BJ (cell line): Measurements from ENCODE around the gene SLC26A8. TPM values are rescaled to one million over a fixed set of nuclear protein-coding genes. Genes with fewer than 3 reads are reported as not detected.

Source experiments
- CTCF ChIA-PET: fragments of 350-600 bp; formaldehyde crosslinking; extraction: SDS; loops from one replicate; lab custom pipeline; 2021; ENCODE audit warnings: antibody characterized with exemption, inconsistent platforms; lab: Yijun Ruan, JAX
- POLR2A ChIA-PET: fragments of 300-600 bp; sonication (Branson Sonifier 250); formaldehyde crosslinking; extraction: SDS; loops from one replicate; lab custom pipeline; 2021; ENCODE audit warnings: antibody characterized with exemption; lab: Charles Lee
- DNase-seq: peaks from one replicate; pipeline ENCODE4 v3.0.0-alpha.2; 2011; ENCODE audit warnings: low read depth
- H3K27me3 ChIP-seq: 2 replicates; pipeline ENCODE4 v1.6.0; 2011; ENCODE audit warnings: low read length; ENCODE audit not compliant: control insufficient read depth, insufficient read depth
- H3K36me3 ChIP-seq: 2 replicates; pipeline ENCODE4 v1.5.1; 2011; ENCODE audit warnings: low read length; ENCODE audit not compliant: control insufficient read depth, insufficient read depth
- H3K4me3 ChIP-seq: 2 replicates; pipeline ENCODE4 v1.5.1; 2011; ENCODE audit warnings: low read depth, mild to moderate bottlenecking, control low read depth, low read length
- CTCF ChIP-seq: IDR thresholded peaks from 2 replicates; pipeline ENCODE4 v1.5.1; 2011; ENCODE audit warnings: low read depth, mild to moderate bottlenecking, control low read depth, inconsistent platforms, low read length, moderate library complexity; ENCODE audit not compliant: insufficient read depth
- polyA plus RNA-seq: library from polyadenylated mRNA; depleted of rRNA; stranded (reverse); fragments of >200 nt; gene quantifications from 2 replicates; pipeline ENCODE4 v1.2.3, GENCODE V29; 2011

SLC26A8 gene
- polyA plus RNA-seq, 1 experiment: not detected

- no peak overlapping the region for H3K4me3 ChIP-seq
- POLR2A ChIA-PET: no interaction called here
- H3K36me3 ChIP-seq: no peaks in the 10 kb centered on the region
- H3K27me3 ChIP-seq: no peaks in the 10 kb centered on the region
- no peak for TF ChIP-seq CTCF
- CTCF ChIA-PET: interaction anchor here (0.7 kb wide), 1 partner anchor 328 kb away, joined by 4 read pairs; no protein-coding TSS in a partner anchor
- no peak for DNase-seq
Measured at GRCh38 chr6:35972471-35973367, 51.7 kb downstream of the SLC26A8 start.

GRCh38 chr6:35970181-35970580 lies 54.3 kb downstream of the SLC26A8 start:
- Histone ChIP-seq H3K4me3 (no peak overlapping the region), H3K27me3 (no peaks in the 10 kb centered on the region), H3K36me3 (no peaks in the 10 kb centered on the region)
- ChIA-PET CTCF (interaction anchor here (1.3 to 1.7 kb wide), 2 partner anchors 22 to 48 kb away, joined by 4 to 5 read pairs; no protein-coding TSS in a partner anchor), POLR2A (no interaction called here)
- DNase-seq: no peak
- no peak for TF ChIP-seq CTCF

- Histone ChIP-seq H3K36me3 (no peaks in the 10 kb centered on the region), H3K27me3 (no peaks in the 10 kb centered on the region), H3K4me3 (no peak overlapping the region)
- no peak for TF ChIP-seq CTCF
- POLR2A ChIA-PET: no interaction called here
- DNase-seq: no peak
- CTCF ChIA-PET: interaction anchor here (1.2 to 1.7 kb wide), 3 partner anchors 13 to 48 kb away, joined by 3 to 5 read pairs (median 4); no protein-coding TSS in a partner anchor
Measured at GRCh38 chr6:35969646-35970045, 54.8 kb downstream of the SLC26A8 start.

GRCh38 chr6:35968821-35969220 lies 55.6 kb downstream of the SLC26A8 start:
- Histone ChIP-seq H3K27me3 (no peaks in the 10 kb centered on the region), H3K4me3 (no peak overlapping the region), H3K36me3 (no peaks in the 10 kb centered on the region)
- DNase-seq: no peak
- ChIA-PET CTCF (interaction anchor here (1.2 to 1.3 kb wide), 2 partner anchors 13 to 47 kb away, joined by 3 to 4 read pairs; no protein-coding TSS in a partner anchor), POLR2A (no interaction called here)
- TF ChIP-seq CTCF: no peak

GRCh38 chr6:35967076-35967774 lies 57.2 kb downstream of the SLC26A8 start:
- ChIA-PET CTCF (no interaction called here), POLR2A (no interaction called here)
- no peak for TF ChIP-seq CTCF
- H3K27me3 ChIP-seq: peaks cover 1% of the 10 kb centered on the region; the same call in 1 of the 2 replicates
- no peak overlapping the region for H3K4me3 ChIP-seq
- H3K36me3 ChIP-seq: no peaks in the 10 kb centered on the region
- no peak for DNase-seq
